ENCODE measurements around the gene TTR. TPM values are rescaled to one million over a fixed set of nuclear protein-coding genes. Genes with fewer than 3 reads are reported as not detected.

The TTR gene
- total and polyA plus RNA-seq, 2 of the 13 experiments (the other 11 are each of a cell fraction or from before 2014, with no cell fraction given): 91.3 to 496 TPM

- WGBS (ENCODE audit: low lambda C conversion rate): 61% methylated on average over 4 of the region's 4 CpGs
- in situ Hi-C loops (cut with HindIII; ENCODE audit: extremely low pct_ligation_motif_present, low pct_unique_long_range_greater_than_20kb) (no loop called here), intact Hi-C loops (cut with micrococcal nuclease; ENCODE audit: unreplicated experiment) (no loop called here)
- Histone ChIP-seq H4K20me1 (ENCODE audit: insufficient read depth, low read length) (no peaks in the 10 kb centered on the region), H3K4me2 (ENCODE audit: low read depth, low read length) (no peak overlapping the region), H3K27me3 (ENCODE audit: control insufficient read depth in 1 of 2, insufficient read depth in 2 of 2, low read length in 2 of 2) (no peaks in the 10 kb centered on the region), H3K9ac (ENCODE audit: insufficient read depth, low read depth, low read length) (no peak overlapping the region), H3K36me3 (replicated peaks in 1 of 2; ENCODE audit: control insufficient read depth in 1 of 2, insufficient read depth in 2 of 2, low read length in 2 of 2) (no peaks in the 10 kb centered on the region), H3K4me1 (ENCODE audit: insufficient read depth, low read length) (peaks cover 35% of the 10 kb centered on the region), H3K9me3 (ENCODE audit: low read length) (no peaks in the 10 kb centered on the region), H3K79me2 (ENCODE audit: insufficient read depth, low read length) (no peaks in the 10 kb centered on the region), H3K4me3 (replicated peaks in 1 of 3; ENCODE audit: insufficient read depth in 1 of 3, low read depth in 2 of 3, low read length in 3 of 3) (no peak overlapping the region), H2AFZ (ENCODE audit: low read length) (no peak overlapping the region), H3K27ac (ENCODE audit: extremely low read length, insufficient read depth, low read length) (no peak overlapping the region)
- no peak for FAIRE-seq
- DNase-seq (ENCODE audit: low spot score): no peak
- BruUV-seq (replicated peaks): no TSS peak
- ATAC-seq: no peak
- POLR2A ChIA-PET: no interaction called here
- no peak for TF ChIP-seq GATAD1 (CRISPR knock-in tag; IDR thresholded peaks at IDR 0.05)
- no peak for TF ChIP-seq ZNF382 (CRISPR knock-in tag; IDR thresholded peaks at IDR 0.05; ENCODE audit: borderline replicate concordance)
- TF ChIP-seq THRA (CRISPR knock-in tag; IDR thresholded peaks at IDR 0.05; ENCODE audit: borderline replicate concordance): no peak
- TF ChIP-seq HOXA7 (CRISPR knock-in tag; IDR thresholded peaks at IDR 0.05): no peak
- no peak for TF ChIP-seq SNAPC4 (CRISPR knock-in tag; IDR thresholded peaks at IDR 0.05)
- TF ChIP-seq NR2F2 (IDR thresholded peaks at IDR 0.05; ENCODE audit: borderline replicate concordance, low read depth): no peak
- TF ChIP-seq ZNF350 (CRISPR knock-in tag; IDR thresholded peaks at IDR 0.05; ENCODE audit: borderline replicate concordance, low read depth): no peak
- no peak for TF ChIP-seq NFE2L2 (IDR thresholded peaks at IDR 0.05; ENCODE audit: low read length)
- TF ChIP-seq ZNF746 (CRISPR knock-in tag; IDR thresholded peaks at IDR 0.05): no peak
- TF ChIP-seq ZNF569 (CRISPR knock-in tag; IDR thresholded peaks at IDR 0.05; ENCODE audit: borderline replicate concordance): no peak
- CTCF ChIA-PET (ENCODE audit: low intra/inter-chr PET ratio, low total read pairs): no interaction called here
Measured at GRCh38 chr18:31645411-31645810, 53.7 kb downstream of the TTR start.

All from HepG2 (cell line).